Activated CD8-positive, alpha-beta memory T cell treated with anti-CD3 and anti-CD28 coated beads for 24 hours (primary cell): Measurements from ENCODE around the gene FGF12.

Source experiments
- DNase-seq: peaks from one replicate; pipeline ENCODE4 v3.0.0-alpha.2; 2020

Gene FGF12

GRCh38 chr3:192490720-192491119 lies 236.6 kb downstream of the FGF12 start:
- no peak for DNase-seq

- no peak for DNase-seq
These were observed 237.8 kb downstream of the FGF12 start for GRCh38 chr3:192489579-192489978.

- no peak for DNase-seq
These were observed 240.3 kb downstream of the FGF12 start for GRCh38 chr3:192487033-192487432.

- no peak for DNase-seq
These were observed 244.5 kb downstream of the FGF12 start for GRCh38 chr3:192482809-192483208.

GRCh38 chr3:192482391-192482790 lies 244.9 kb downstream of the FGF12 start:
- no peak for DNase-seq

GRCh38 chr3:192481638-192482037 lies 245.7 kb downstream of the FGF12 start:
- DNase-seq, result no peak

- DNase-seq, result peak; percentile 65
These were observed 259.9 kb downstream of the FGF12 start for GRCh38 chr3:192467230-192468140.

- DNase-seq, result no peak
These were observed 278.3 kb downstream of the FGF12 start for GRCh38 chr3:192449036-192449435.

- no peak for DNase-seq
These were observed 281.3 kb downstream of the FGF12 start for GRCh38 chr3:192445770-192446644.

GRCh38 chr3:192444791-192445106 lies 282.6 kb downstream of the FGF12 start:
- no peak for DNase-seq

GRCh38 chr3:192444096-192444790 lies 283.1 kb downstream of the FGF12 start:
- DNase-seq, result peak; percentile 71

GRCh38 chr3:192435241-192435640 lies 292.1 kb downstream of the FGF12 start:
- no peak for DNase-seq

- DNase-seq, result no peak
These were observed 293.2 kb downstream of the FGF12 start for GRCh38 chr3:192434186-192434585.

GRCh38 chr3:192433704-192434103 lies 293.6 kb downstream of the FGF12 start:
- DNase-seq, result no peak

- DNase-seq, result no peak
These were observed 304.4 kb downstream of the FGF12 start for GRCh38 chr3:192422997-192423342.

- DNase-seq, result no peak
These were observed 304.9 kb downstream of the FGF12 start for GRCh38 chr3:192422321-192422996.

- DNase-seq, result no peak
These were observed 308.0 kb downstream of the FGF12 start for GRCh38 chr3:192419312-192419711.

- no peak for DNase-seq
These were observed 309.7 kb downstream of the FGF12 start for GRCh38 chr3:192417559-192418055.

- no peak for DNase-seq
These were observed 310.3 kb downstream of the FGF12 start for GRCh38 chr3:192417017-192417416.

GRCh38 chr3:192413461-192413860 lies 313.9 kb downstream of the FGF12 start:
- DNase-seq, result no peak

GRCh38 chr3:192410684-192410960 lies 316.7 kb downstream of the FGF12 start:
- no peak for DNase-seq

- DNase-seq, result no peak
These were observed 317.3 kb downstream of the FGF12 start for GRCh38 chr3:192409838-192410683.
